GM23338 (cell line): ENCODE results near the gene ADPRHL1.

Experiments used
- CREB1 ChIP-seq: fragments of 250-450 bp; sonication (Bioruptor Pico); IDR thresholded peaks from 2 replicates; pipeline ENCODE4 v1.5.0; 2020; ENCODE audit warnings: low read depth, mild to moderate bottlenecking, moderate library complexity
- EZH2 ChIP-seq: fragments of 200-600 bp; sonication (generic); IDR thresholded peaks from one replicate; pipeline ENCODE4 v1.8.0; 2017; ENCODE audit warnings: antibody characterized with exemption, mild to moderate bottlenecking, low read depth; ENCODE audit not compliant: unreplicated experiment
- EZH2phosphoT487 ChIP-seq: fragments of 200-600 bp; sonication (generic); IDR thresholded peaks from one replicate; pipeline ENCODE4 v1.8.1; 2018; ENCODE audit warnings: antibody characterized with exemption; ENCODE audit not compliant: unreplicated experiment
- JUNB ChIP-seq: IDR thresholded peaks from one replicate; pipeline ENCODE4 v1.6.1; 2016; ENCODE audit warnings: antibody characterized with exemption; ENCODE audit not compliant: unreplicated experiment
- NANOG ChIP-seq: IDR thresholded peaks from 2 replicates; pipeline ENCODE4 v1.6.1; 2016; ENCODE audit warnings: antibody characterized with exemption, borderline replicate concordance
- POLR2AphosphoS5 ChIP-seq: IDR thresholded peaks from 2 replicates; pipeline ENCODE4 v1.6.1; 2016; ENCODE audit warnings: antibody characterized with exemption, low read depth
- STAT1 ChIP-seq: IDR thresholded peaks from one replicate; pipeline ENCODE4 v1.6.1; 2016; ENCODE audit warnings: antibody characterized with exemption; ENCODE audit not compliant: unreplicated experiment
- ZNF114 ChIP-seq: fragments of 250-450 bp; sonication (Bioruptor Pico); IDR thresholded peaks from 2 replicates; pipeline ENCODE4 v1.5.0; 2020; ENCODE audit warnings: mild to moderate bottlenecking, moderate library complexity
- ZNF331 ChIP-seq: fragments of 250-450 bp; sonication (Bioruptor Pico); IDR thresholded peaks from 2 replicates; pipeline ENCODE4 v1.5.0; 2020; ENCODE audit warnings: low read depth, mild to moderate bottlenecking, moderate library complexity
- TF ChIP-seq, protein P1 (sequence below): IDR thresholded peaks from one replicate; pipeline ENCODE4 v1.6.1; 2018; ENCODE audit warnings: antibody characterized with exemption; ENCODE audit not compliant: unreplicated experiment
- TF ChIP-seq, protein P2 (sequence below), 2 experiments: fragments of 200-600 bp in 1 of 2; sonication (generic) in 1 of 2; conservative IDR thresholded peaks; 2 replicates each; pipeline versions ENCODE4 v1.5.1 to v1.6.1; 2016 to 2017; ENCODE audit warnings: antibody characterized with exemption in 2 of 2, low read depth in 2 of 2, mild to moderate bottlenecking in 2 of 2, moderate library complexity in 1 of 2

DNA sequence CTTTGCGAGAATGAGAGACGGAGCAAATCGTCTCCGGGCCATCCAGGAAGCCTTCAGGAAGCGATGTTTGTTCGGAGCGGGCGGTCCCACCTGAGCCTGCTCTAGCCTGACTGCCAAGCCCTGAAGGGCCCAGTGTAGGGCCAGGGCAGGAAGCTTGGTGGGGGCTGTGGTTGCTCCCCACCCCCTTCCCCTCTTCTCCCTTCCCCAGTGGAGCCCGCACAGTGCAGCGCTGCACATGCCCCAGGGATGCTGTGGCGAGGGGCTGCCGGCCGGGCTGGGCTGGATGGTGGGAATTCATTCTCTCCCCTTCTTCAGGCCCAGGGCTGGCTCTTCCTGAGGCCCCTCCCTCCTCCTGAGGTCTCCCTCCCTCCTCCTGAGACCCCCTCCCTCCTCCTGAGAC lies 82.2 kb downstream of the ADPRHL1 start:
- TF ChIP-seq EZH2 (no peak), NANOG (no peak), POLR2AphosphoS5 (no peak), EZH2phosphoT487 (no peak), ZNF331 (CRISPR knock-in tag) (no peak), JUNB (no peak), ZNF114 (no peak), STAT1 (no peak), CREB1 (CRISPR knock-in tag) (no peak)
- TF ChIP-seq, protein P1, sequence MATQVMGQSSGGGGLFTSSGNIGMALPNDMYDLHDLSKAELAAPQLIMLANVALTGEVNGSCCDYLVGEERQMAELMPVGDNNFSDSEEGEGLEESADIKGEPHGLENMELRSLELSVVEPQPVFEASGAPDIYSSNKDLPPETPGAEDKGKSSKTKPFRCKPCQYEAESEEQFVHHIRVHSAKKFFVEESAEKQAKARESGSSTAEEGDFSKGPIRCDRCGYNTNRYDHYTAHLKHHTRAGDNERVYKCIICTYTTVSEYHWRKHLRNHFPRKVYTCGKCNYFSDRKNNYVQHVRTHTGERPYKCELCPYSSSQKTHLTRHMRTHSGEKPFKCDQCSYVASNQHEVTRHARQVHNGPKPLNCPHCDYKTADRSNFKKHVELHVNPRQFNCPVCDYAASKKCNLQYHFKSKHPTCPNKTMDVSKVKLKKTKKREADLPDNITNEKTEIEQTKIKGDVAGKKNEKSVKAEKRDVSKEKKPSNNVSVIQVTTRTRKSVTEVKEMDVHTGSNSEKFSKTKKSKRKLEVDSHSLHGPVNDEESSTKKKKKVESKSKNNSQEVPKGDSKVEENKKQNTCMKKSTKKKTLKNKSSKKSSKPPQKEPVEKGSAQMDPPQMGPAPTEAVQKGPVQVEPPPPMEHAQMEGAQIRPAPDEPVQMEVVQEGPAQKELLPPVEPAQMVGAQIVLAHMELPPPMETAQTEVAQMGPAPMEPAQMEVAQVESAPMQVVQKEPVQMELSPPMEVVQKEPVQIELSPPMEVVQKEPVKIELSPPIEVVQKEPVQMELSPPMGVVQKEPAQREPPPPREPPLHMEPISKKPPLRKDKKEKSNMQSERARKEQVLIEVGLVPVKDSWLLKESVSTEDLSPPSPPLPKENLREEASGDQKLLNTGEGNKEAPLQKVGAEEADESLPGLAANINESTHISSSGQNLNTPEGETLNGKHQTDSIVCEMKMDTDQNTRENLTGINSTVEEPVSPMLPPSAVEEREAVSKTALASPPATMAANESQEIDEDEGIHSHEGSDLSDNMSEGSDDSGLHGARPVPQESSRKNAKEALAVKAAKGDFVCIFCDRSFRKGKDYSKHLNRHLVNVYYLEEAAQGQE = no peak
- TF ChIP-seq, protein P2, sequence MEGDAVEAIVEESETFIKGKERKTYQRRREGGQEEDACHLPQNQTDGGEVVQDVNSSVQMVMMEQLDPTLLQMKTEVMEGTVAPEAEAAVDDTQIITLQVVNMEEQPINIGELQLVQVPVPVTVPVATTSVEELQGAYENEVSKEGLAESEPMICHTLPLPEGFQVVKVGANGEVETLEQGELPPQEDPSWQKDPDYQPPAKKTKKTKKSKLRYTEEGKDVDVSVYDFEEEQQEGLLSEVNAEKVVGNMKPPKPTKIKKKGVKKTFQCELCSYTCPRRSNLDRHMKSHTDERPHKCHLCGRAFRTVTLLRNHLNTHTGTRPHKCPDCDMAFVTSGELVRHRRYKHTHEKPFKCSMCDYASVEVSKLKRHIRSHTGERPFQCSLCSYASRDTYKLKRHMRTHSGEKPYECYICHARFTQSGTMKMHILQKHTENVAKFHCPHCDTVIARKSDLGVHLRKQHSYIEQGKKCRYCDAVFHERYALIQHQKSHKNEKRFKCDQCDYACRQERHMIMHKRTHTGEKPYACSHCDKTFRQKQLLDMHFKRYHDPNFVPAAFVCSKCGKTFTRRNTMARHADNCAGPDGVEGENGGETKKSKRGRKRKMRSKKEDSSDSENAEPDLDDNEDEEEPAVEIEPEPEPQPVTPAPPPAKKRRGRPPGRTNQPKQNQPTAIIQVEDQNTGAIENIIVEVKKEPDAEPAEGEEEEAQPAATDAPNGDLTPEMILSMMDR (conservative IDR thresholded peaks at IDR 0.05; ENCODE audit: low read depth in 2 of 2) = no peak
